NCI-H2227 (cell line): ENCODE measurements around the gene SLC17A4.
A peak's percentile ranks its signal among the peaks of the same experiment; 100 is the strongest.
"Not testable (repeated sequence)": the region's sequence is repeated elsewhere in the genome, so short reads cannot be mapped to it uniquely, and the experiment has no call there.

Experiments used
- DNase-seq: peaks from one replicate; lab custom pipeline; 2025; ENCODE audit not compliant: unreplicated experiment; lab: John Stamatoyannopoulos, UW

Gene SLC17A4

GRCh38 chr6:25754535-25754934, at the start of gene SLC17A4:
SLC17A4 (plus strand) TSS chr6:25754742; CDS start chr6:25761963, 7,221 bp downstream.
- no peak for DNase-seq

- DNase-seq, result peak; percentile 54
Observed at GRCh38 chr6:25706314-25707014, 48.1 kb upstream of the SLC17A4 start.

- DNase-seq, result no peak
Observed at GRCh38 chr6:25709761-25710160, 44.8 kb upstream of the SLC17A4 start.

GRCh38 chr6:25710287-25710686, 44.3 kb upstream of the SLC17A4 start:
- DNase-seq, result no peak

- peak; percentile 91 for DNase-seq
Observed at GRCh38 chr6:25713824-25714223, 40.7 kb upstream of the SLC17A4 start.

- DNase-seq, result no peak
Observed at GRCh38 chr6:25714765-25715164, 39.8 kb upstream of the SLC17A4 start.

GRCh38 chr6:25715794-25716193, 38.7 kb upstream of the SLC17A4 start:
- no peak for DNase-seq

- peak; percentile 56 for DNase-seq
Observed at GRCh38 chr6:25717866-25718740, 36.4 kb upstream of the SLC17A4 start.

GRCh38 chr6:25726122-25726911, 28.2 kb upstream of the SLC17A4 start:
- DNase-seq, result no peak

- DNase-seq, result no peak
Observed at GRCh38 chr6:25727028-25727427, 27.5 kb upstream of the SLC17A4 start.

- no peak for DNase-seq
Observed at GRCh38 chr6:25730907-25731306, 23.6 kb upstream of the SLC17A4 start.

- no peak for DNase-seq
Observed at GRCh38 chr6:25731721-25732120, 22.8 kb upstream of the SLC17A4 start.

- DNase-seq, result no peak
Observed at GRCh38 chr6:25732468-25733198, 21.9 kb upstream of the SLC17A4 start.

GRCh38 chr6:25735261-25735660, 19.3 kb upstream of the SLC17A4 start:
- DNase-seq, result no peak

- DNase-seq, result no peak
Observed at GRCh38 chr6:25743868-25744267, 10.7 kb upstream of the SLC17A4 start.

GRCh38 chr6:25745836-25746235, 8.7 kb upstream of the SLC17A4 start:
- no peak for DNase-seq

GRCh38 chr6:25746968-25747367, 7.6 kb upstream of the SLC17A4 start:
- no peak for DNase-seq

- no peak for DNase-seq
Observed at GRCh38 chr6:25747477-25747876, 7.1 kb upstream of the SLC17A4 start.

- no peak for DNase-seq
Observed at GRCh38 chr6:25748049-25748448, 6.5 kb upstream of the SLC17A4 start.

GRCh38 chr6:25748601-25749517, 5.7 kb upstream of the SLC17A4 start:
- not testable (repeated sequence) for DNase-seq
